HG02885 (cell line): Measurements from ENCODE around the gene HS3ST1.

Source experiments
- ATAC-seq: cut with Tn5 transposase; IDR thresholded peaks from one replicate; pipeline ENCODE4 v1.9.1; 2021; ENCODE audit warnings: mild to moderate bottlenecking; ENCODE audit not compliant: unreplicated experiment, poor library complexity

The HS3ST1 gene

DNA sequence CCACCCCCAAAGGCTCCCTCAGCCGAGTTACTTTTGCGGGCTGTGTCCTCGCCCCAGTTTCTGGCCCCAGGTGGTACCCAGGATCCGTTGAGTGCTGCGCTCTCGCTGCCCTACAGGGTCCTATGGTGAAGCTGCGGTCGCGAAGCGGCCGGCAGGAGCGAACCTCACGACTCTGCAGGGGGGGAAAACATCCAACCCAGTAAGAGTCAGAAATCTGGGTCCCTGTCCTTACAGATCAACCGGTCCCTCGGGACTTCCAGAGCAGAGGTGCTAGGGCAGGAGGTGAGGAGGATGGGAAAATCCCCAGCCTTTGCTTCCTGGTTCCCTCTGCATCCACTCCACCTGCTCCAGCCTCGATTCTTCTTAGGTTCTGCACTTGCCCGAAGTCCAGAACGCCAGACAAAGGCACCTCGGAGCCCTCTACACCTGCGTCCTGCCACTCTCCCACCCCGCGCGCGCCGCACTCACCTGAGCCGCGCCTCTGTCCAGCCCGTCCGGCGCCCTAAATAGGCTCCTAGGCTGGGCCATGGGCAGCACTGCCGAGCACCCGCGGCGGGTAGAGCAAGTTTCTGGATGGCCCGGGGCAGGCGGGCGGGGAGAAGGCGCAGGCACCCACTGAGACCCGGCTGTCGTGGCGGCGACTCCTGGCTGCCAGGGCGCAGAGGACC, at the start of gene HS3ST1:
TSS of gene HS3ST1 (minus strand) at position 664 of the 668 bp plus-strand sequence. CDS start 28,889 bp downstream, outside the sequence.
- peak; percentile 42 for ATAC-seq

DNA sequence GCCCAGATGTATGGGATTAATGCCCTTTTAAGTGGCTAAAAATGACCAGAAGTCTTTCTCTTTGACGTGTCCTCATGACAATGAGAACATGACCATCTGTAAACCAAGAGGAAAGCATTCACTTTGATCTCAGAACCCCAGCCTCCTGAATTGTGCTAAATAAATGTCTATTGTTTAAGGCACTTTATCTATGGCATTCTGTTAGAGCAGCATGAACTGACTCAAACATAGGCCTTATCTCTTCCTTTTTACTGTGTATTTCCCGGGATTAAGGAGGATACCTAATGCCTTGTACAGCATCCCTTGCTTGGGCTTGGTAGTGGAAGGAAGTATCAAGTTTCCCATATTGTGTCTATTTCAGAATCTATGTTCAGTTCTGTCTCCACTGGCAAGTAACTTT, 47.2 kb upstream of the HS3ST1 start:
- no peak for ATAC-seq

DNA sequence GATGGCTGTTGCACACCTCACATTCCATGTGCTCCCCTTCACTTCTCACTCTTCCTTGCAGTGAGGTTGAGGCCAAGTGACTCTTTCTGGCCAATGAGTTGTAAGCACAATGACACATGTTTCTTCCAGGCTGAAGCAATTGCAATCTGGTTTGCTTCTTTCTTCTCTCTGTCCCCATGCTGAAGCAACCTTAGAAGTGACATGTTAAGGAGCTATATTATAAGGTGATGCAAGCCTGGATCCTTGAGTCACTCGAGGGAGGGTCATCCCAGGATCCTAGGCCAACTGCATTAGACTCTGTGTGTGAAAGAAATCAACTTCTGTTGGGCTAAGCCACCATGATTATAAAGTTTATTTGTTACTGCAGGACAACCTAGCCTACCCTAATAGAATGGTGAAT, 45.5 kb upstream of the HS3ST1 start:
- ATAC-seq, result no peak

- ATAC-seq, result no peak
These were observed 43.8 kb upstream of the HS3ST1 start for GRCh38 chr4:11472535-11472934.

GRCh38 chr4:11471618-11472017, 42.9 kb upstream of the HS3ST1 start:
- ATAC-seq, result peak; percentile 72

- no peak for ATAC-seq
These were observed 42.4 kb upstream of the HS3ST1 start for GRCh38 chr4:11471046-11471441.

DNA sequence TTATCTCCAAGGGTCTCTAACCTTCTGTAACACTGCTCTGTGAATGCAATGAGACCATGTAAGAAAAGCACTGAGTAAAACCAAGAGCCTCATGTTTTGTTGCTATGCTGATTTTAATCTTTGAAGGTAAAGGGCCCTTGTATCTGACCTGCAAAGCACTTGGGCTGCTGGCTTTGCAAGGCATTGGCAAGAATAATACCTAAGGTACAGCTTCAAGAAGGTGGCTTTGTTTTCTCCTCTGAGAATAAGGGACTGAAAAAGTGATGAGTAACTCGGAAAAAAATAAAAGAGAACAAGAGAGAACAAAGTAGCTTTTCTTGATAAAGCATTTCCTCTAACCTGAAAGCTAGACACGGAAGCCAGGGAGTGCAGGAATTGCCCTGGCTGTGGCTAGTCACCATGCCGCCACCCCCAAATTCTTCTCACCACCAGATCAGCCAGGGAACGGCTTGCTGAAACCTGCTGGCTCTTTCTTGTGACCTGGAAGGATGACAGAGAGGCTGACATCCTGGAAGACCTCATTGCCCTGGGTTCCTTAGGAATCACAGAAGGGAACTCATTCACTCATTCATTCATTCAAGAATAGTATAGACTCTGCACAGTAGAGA, 41.8 kb upstream of the HS3ST1 start:
- ATAC-seq, result peak; percentile 66

GRCh38 chr4:11469650-11470437, 41.1 kb upstream of the HS3ST1 start:
- peak; percentile 73 for ATAC-seq

DNA sequence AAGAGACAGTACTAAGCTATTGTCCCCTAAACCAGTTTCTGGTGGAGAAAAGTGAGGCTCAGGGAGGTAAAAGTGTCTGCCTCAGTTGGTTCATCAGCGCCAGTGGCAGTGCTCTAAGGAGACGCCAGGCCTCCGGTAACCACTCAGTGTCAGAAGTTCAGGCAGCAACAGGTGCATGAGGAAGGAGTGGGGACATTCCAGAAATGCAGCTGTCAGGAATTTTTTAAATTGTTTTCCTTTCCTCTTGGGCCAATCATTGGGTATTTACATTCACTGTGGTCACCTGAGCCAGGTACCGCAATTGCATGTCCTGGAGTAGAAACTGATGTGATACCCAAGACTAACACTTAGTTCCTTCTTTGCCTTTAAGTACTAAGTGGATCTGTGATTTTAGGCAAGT, 40.2 kb upstream of the HS3ST1 start:
- ATAC-seq, result no peak

DNA sequence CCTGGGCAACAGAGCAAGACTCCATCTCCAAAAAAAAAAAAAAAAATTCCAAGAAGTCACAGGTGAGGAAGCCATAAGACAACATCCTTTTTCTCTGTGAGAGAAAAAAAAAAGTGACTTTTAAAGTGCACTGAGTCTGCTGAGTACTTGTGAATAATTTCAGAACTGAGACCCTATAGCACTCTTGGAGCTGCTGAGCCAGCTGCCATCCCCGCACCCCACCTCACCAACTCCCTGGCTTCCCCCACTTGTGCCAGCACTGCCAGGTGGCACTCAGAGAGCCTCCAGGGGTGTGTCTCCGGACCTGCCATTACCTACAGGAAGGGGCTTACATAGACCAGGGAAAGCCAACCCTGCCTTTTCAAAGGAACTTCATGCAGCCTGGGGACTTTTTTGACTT, 39.2 kb upstream of the HS3ST1 start:
- no peak for ATAC-seq

GRCh38 chr4:11463707-11464106, 35.0 kb upstream of the HS3ST1 start:
- no peak for ATAC-seq

DNA sequence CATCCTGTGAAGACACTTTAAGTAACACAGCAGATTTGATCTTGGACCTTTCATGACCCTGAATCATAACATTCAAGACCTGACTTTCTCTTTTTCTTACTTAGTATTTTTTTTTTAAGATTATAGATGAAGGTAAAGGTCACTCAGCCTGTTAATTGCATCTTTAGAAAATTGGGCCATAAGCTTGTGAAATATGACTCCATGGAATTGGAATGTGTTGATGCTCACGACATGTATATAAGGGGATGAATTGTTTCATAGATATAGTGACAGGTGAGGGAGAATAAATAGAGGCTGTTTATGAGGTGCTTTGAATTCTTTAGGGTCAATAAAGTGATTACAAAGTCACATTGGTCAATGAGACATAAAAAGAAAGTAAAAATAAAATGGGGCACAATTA, 27.7 kb upstream of the HS3ST1 start:
- no peak for ATAC-seq

- ATAC-seq, result no peak
These were observed 26.6 kb upstream of the HS3ST1 start for GRCh38 chr4:11455201-11455835.

GRCh38 chr4:11451716-11452115, 23.0 kb upstream of the HS3ST1 start:
- no peak for ATAC-seq

- no peak for ATAC-seq
These were observed 17.6 kb upstream of the HS3ST1 start for GRCh38 chr4:11446155-11446811.

- ATAC-seq, result no peak
These were observed 12.5 kb upstream of the HS3ST1 start for GRCh38 chr4:11441194-11441556.

GRCh38 chr4:11440481-11441193, 11.9 kb upstream of the HS3ST1 start:
- no peak for ATAC-seq

DNA sequence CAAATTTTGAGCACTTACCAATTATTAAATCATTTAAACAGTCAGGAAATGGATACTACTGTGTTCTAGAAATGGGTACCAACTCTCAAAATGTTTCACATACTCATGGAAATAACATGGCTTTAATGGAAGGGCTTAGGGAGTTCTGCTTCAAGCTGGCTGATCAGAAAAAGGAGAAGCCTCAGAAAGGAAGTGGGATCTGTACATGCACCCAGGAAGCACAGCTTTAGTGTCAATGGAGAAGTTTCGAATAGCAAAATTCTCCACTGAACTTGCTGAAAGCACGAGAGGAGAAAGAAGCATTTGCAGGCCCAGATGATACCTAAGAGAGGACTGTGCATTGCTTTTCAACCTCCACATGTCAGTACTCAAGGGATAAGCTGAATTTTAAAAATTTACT, 11.1 kb upstream of the HS3ST1 start:
- no peak for ATAC-seq

DNA sequence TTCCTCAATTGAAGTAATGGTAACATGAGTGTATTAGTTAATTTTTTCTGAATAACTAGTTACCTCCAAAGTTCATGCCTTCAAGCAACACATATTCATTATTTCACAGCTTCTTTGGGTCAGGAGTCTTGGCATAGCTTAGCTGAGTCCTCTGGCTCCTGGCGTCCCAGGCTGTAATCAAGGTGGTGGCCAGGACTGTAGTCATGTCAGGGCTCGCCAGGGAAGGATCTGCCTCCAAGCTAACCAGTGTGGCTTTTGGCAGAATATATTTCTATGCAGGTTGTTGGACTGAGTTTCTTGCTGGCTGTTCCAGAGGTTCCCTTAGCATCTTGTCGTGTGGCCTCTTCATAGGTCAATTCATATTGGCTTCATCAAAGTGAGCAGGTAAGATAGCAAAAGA, 10.0 kb upstream of the HS3ST1 start:
- ATAC-seq, result no peak

DNA sequence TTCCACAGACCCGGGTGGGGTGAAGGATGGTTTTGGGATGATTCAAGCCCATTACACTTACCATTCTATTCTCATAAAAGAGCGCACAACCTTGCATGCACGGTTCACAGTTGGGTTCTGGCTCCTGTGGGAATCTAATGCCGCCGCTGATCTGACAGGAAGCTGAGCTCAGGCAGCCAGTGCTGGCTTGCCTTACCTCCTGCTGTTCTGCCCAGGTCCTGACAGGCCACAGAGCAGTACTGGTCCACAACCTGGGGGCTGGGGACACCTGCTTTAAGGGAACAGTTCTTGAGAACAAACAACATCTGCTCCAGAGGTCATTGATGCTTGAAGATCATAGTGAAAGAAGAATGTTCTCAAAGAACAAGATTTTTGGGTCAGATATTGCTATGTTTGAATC, 8.0 kb upstream of the HS3ST1 start:
- ATAC-seq, result peak; percentile 60
